Urinary bladder (tissue), 4 donors: ENCODE data around the gene KRT20. TPM values are rescaled to one million over a fixed set of nuclear protein-coding genes. Genes with fewer than 3 reads are reported as not detected.

Source experiments
- DNase-seq: peaks from one replicate; pipeline ENCODE4 v3.0.0-alpha.2; 2015; ENCODE audit errors: extremely low spot score
- H3K27ac ChIP-seq: one replicate; pipeline ENCODE4 v1.5.1; 2013; ENCODE audit warnings: low read depth, mild to moderate bottlenecking, moderate library complexity
- H3K36me3 ChIP-seq: one replicate; pipeline ENCODE4 v1.6.1; 2013; ENCODE audit warnings: mild to moderate bottlenecking, moderate library complexity; ENCODE audit not compliant: insufficient read depth
- H3K4me1 ChIP-seq: one replicate; pipeline ENCODE4 v1.6.1; 2013; ENCODE audit warnings: mild to moderate bottlenecking, moderate library complexity; ENCODE audit not compliant: insufficient read depth
- H3K4me3 ChIP-seq: one replicate; pipeline ENCODE4 v1.5.1; 2013; ENCODE audit warnings: low read depth, low read length
- WGBS: extraction: QIAGEN DNeasy Blood & Tissue Kit; methylation state at CpG from one replicate; pipeline ENCODE4 v1.1.7; 2013; 5-methylcytosine and 5-hydroxymethylcytosine counted together
- polyA plus RNA-seq: library from polyadenylated mRNA; stranded (reverse); fragments of 200-250 nt; gene quantifications from one replicate; pipeline ENCODE4 v1.2.3, GENCODE V29; 2013
- total RNA-seq: library from RNA; depleted of rRNA; stranded (reverse); fragments of >200 nt; gene quantifications from one replicate; pipeline ENCODE4 v1.2.3, GENCODE V29; 2014
- donor health status: healthy with polysubstance abuse.
- donor health status: healthy.

KRT20 gene
- total and polyA plus RNA-seq, 2 donors: 2.2 to 23.2 TPM

DNA sequence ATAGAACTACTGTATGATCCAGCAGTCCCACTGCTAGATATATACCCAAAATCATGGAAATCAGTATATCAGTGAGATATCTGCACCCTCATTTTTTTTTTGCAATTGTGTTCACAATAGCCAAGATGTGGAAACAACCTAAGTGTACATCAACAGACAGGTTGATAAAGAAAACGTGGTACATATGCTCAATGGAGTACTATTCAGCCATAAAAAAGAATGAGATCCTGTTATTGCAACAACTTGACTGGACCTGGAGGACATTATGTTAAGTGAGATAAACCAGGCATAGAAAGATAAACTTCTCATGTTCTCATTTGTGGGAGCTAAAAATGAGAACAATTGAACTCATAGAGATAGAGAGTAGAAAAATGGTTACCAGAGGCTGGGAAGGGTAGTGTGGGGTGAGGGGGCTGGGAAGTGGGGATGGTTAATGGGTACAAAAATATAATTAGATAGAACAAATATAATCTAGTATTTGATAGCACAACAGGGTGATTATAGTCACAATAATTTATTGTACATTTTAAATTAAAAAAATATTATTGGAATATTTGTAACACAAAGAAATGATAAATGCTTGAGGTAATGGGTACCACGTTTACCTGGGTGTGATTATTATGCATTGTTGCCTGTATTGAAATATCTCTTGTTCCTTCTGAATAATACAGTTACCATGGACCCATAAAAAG lies 54.8 kb downstream of the KRT20 start:
- no peak overlapping the region for H3K4me3 ChIP-seq
- H3K4me1 ChIP-seq: no peaks in the 10 kb centered on the region
- no peaks in the 10 kb centered on the region for H3K36me3 ChIP-seq
- 92% methylated on average over 2 of the region's 2 CpGs for WGBS
- no peak for DNase-seq
- H3K27ac ChIP-seq: no peak overlapping the region

DNA sequence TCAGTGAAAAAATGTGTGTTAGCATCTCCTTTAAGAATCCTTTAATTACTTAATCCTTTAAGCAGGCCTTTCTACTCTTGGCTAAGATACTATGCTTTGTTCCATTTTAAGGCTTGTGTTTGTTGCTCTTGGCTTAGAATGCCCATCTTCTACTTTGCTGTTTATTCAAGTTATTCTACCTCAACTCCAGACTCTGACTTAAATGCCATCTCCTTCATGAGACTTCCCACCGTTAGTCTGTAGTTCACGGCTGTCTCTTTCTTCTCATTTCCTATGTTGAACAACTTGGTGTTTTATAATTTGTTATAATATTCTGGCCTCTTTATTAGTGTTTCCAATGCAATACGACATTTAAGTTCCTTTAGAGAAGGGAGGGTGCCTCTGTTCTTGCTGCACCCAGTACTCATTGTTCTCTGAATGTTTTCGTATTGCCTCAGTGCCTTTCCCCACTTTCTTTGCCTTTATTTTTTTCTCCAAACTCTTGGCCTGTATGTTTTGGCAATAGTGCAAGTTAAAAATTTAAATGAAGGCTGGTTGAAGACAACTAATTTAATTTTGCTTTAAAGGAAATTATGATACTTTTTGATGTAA lies 56.5 kb downstream of the KRT20 start:
- no peak overlapping the region for H3K4me3 ChIP-seq
- no peak overlapping the region for H3K27ac ChIP-seq
- no peak for DNase-seq
- no peaks in the 10 kb centered on the region for H3K36me3 ChIP-seq
- WGBS: 88% methylated on average over 4 of the region's 4 CpGs
- H3K4me1 ChIP-seq: no peaks in the 10 kb centered on the region

DNA sequence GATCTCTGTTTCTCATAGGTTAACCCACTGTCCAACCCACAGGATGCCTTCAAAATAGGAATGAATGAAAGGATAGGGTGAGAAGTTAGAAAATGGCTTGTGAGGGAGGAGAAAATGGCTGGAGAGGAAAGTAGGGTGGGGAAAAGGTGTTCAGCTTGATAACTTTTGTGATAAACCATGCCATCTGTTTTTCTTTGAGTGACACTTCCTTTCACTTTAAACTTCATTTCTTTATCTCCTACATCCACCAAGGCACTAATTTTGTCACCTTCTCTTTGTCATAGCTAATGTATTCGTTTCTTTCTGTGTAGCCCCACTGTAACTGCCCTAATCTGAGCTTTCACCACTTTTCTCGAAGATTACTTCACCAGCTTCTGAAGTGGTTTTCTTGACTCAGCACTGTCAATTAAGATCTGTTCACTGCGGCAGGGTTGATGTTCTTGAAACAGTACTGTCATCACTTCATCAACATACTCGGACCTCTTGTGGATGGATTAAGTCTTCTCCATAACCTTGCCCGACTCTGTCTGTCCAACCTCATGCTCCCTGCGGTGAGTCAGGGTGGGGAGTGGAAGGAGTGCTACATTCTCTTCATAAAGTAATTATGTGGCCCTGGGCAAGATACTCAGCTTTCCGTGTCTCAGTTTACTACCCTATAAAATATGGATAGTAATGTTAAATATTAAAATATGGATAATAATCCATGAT lies 57.1 kb downstream of the KRT20 start:
- Histone ChIP-seq H3K4me3 (no peak overlapping the region), H3K27ac (no peak overlapping the region), H3K36me3 (no peaks in the 10 kb centered on the region), H3K4me1 (no peaks in the 10 kb centered on the region)
- DNase-seq: no peak
- WGBS: 76% methylated on average over 7 of the region's 7 CpGs

Other genes with a start within 250 kb of the KRT20 start
- gene SMARCE1, start 237.4 kb downstream of the KRT20 start, total RNA-seq: 126 TPM
- 97.6 TPM for gene SMARCE1, start 237.4 kb downstream of the KRT20 start, polyA plus RNA-seq
- gene KRT222, start 220.1 kb downstream of the KRT20 start, total RNA-seq: 1.1 TPM
- gene KRT222, start 220.1 kb downstream of the KRT20 start, polyA plus RNA-seq: 0.65 TPM
- gene KRT24, start 181.5 kb downstream of the KRT20 start, total RNA-seq: 0.26 TPM
- 4.7 TPM for gene KRT24, start 181.5 kb downstream of the KRT20 start, polyA plus RNA-seq
- not detected for gene KRT25, start 129.9 kb downstream of the KRT20 start, total RNA-seq
- gene KRT25, start 129.9 kb downstream of the KRT20 start, polyA plus RNA-seq: not detected
- gene KRT26, start 113.0 kb downstream of the KRT20 start, total RNA-seq: not detected
- gene KRT26, start 113.0 kb downstream of the KRT20 start, polyA plus RNA-seq: not detected
- gene KRT27, start 102.7 kb downstream of the KRT20 start, total RNA-seq: not detected
- gene KRT27, start 102.7 kb downstream of the KRT20 start, polyA plus RNA-seq: not detected
- gene KRT28, start 85.3 kb downstream of the KRT20 start, total RNA-seq: not detected
- not detected for gene KRT28, start 85.3 kb downstream of the KRT20 start, polyA plus RNA-seq
- gene KRT10, start 62.6 kb downstream of the KRT20 start, total RNA-seq: 4.8 TPM
- gene KRT10, start 62.6 kb downstream of the KRT20 start, polyA plus RNA-seq: 21.5 TPM
- gene KRT12, start 18.0 kb downstream of the KRT20 start, total RNA-seq: not detected
- not detected for gene KRT12, start 18.0 kb downstream of the KRT20 start, polyA plus RNA-seq
- gene KRT23, start 52.4 kb upstream of the KRT20 start, total RNA-seq: 14.7 TPM
- 0.87 TPM for gene KRT23, start 52.4 kb upstream of the KRT20 start, polyA plus RNA-seq
- not detected for gene KRT39, start 81.7 kb upstream of the KRT20 start, total RNA-seq
- not detected for gene KRT39, start 81.7 kb upstream of the KRT20 start, polyA plus RNA-seq
- gene KRT40, start 99.1 kb upstream of the KRT20 start, total RNA-seq: not detected
- gene KRT40, start 99.1 kb upstream of the KRT20 start, polyA plus RNA-seq: not detected
- not detected for gene KRTAP3-3, start 108.9 kb upstream of the KRT20 start, total RNA-seq
- gene KRTAP3-3, start 108.9 kb upstream of the KRT20 start, polyA plus RNA-seq: not detected
- gene KRTAP3-2, start 114.7 kb upstream of the KRT20 start, total RNA-seq: not detected
- gene KRTAP3-2, start 114.7 kb upstream of the KRT20 start, polyA plus RNA-seq: not detected
- gene KRTAP3-1, start 123.9 kb upstream of the KRT20 start, total RNA-seq: not detected
- gene KRTAP3-1, start 123.9 kb upstream of the KRT20 start, polyA plus RNA-seq: not detected
- not detected for gene KRTAP1-5, start 142.0 kb upstream of the KRT20 start, total RNA-seq
- 0.11 TPM for gene KRTAP1-5, start 142.0 kb upstream of the KRT20 start, polyA plus RNA-seq
- not detected for gene KRTAP1-4, start 145.0 kb upstream of the KRT20 start, total RNA-seq
- gene KRTAP1-4, start 145.0 kb upstream of the KRT20 start, polyA plus RNA-seq: not detected
- gene KRTAP1-3, start 149.6 kb upstream of the KRT20 start, total RNA-seq: not detected
- not detected for gene KRTAP1-3, start 149.6 kb upstream of the KRT20 start, polyA plus RNA-seq
- gene KRTAP1-1, start 156.2 kb upstream of the KRT20 start, total RNA-seq: not detected
- not detected for gene KRTAP1-1, start 156.2 kb upstream of the KRT20 start, polyA plus RNA-seq
- gene KRTAP2-1, start 162.1 kb upstream of the KRT20 start, total RNA-seq: not detected
- gene KRTAP2-1, start 162.1 kb upstream of the KRT20 start, polyA plus RNA-seq: not detected
- gene KRTAP2-2, start 170.0 kb upstream of the KRT20 start, total RNA-seq: not detected
- not detected for gene KRTAP2-2, start 170.0 kb upstream of the KRT20 start, polyA plus RNA-seq
- gene KRTAP2-3, start 174.9 kb upstream of the KRT20 start, total RNA-seq: not detected
- not detected for gene KRTAP2-3, start 174.9 kb upstream of the KRT20 start, polyA plus RNA-seq
- not detected for gene KRTAP2-4, start 180.6 kb upstream of the KRT20 start, total RNA-seq
- gene KRTAP2-4, start 180.6 kb upstream of the KRT20 start, polyA plus RNA-seq: not detected
- gene KRTAP4-7, start 198.9 kb upstream of the KRT20 start, total RNA-seq: not detected
- gene KRTAP4-7, start 198.9 kb upstream of the KRT20 start, polyA plus RNA-seq: not detected
- gene KRTAP4-8, start 212.9 kb upstream of the KRT20 start, total RNA-seq: not detected
- gene KRTAP4-8, start 212.9 kb upstream of the KRT20 start, polyA plus RNA-seq: not detected
- gene KRTAP4-16, start 217.0 kb upstream of the KRT20 start, total RNA-seq: not detected
- gene KRTAP4-16, start 217.0 kb upstream of the KRT20 start, polyA plus RNA-seq: not detected
- not detected for gene KRTAP4-9, start 220.1 kb upstream of the KRT20 start, total RNA-seq
- not detected for gene KRTAP4-9, start 220.1 kb upstream of the KRT20 start, polyA plus RNA-seq
- not detected for gene KRTAP4-11, start 233.1 kb upstream of the KRT20 start, total RNA-seq
- not detected for gene KRTAP4-11, start 233.1 kb upstream of the KRT20 start, polyA plus RNA-seq
- not detected for gene KRTAP4-12, start 238.9 kb upstream of the KRT20 start, total RNA-seq
- not detected for gene KRTAP4-12, start 238.9 kb upstream of the KRT20 start, polyA plus RNA-seq